K562 (cell line): ENCODE data around the gene SAP30BP. TPM values are rescaled to one million over a fixed set of nuclear protein-coding genes. Genes with fewer than 3 reads are reported as not detected.

Source experiments
- AFF1 ChIP-seq, 2 experiments: fragments of 450-650 bp; IDR thresholded peaks; 2 replicates each; pipeline ENCODE4 v1.6.1; 2018; ENCODE audit warnings: mild to moderate bottlenecking in 2 of 2, low read depth in 1 of 2; ENCODE audit not compliant: partially characterized antibody in 2 of 2
- CHCHD3 ChIP-seq: fragments of 250-450 bp; sonication (Bioruptor Pico); IDR thresholded peaks from 2 replicates; pipeline ENCODE4 v2.1.2; 2022; ENCODE audit warnings: mild to moderate bottlenecking
- GTF2B ChIP-seq: IDR thresholded peaks from 2 replicates; pipeline ENCODE4 v1.6.1; 2011; ENCODE audit not compliant: insufficient read length; ENCODE audit errors: extremely low read depth
- L3MBTL2 ChIP-seq: fragments of 450-650 bp; IDR thresholded peaks from 2 replicates; pipeline ENCODE4 v1.6.1; 2016; ENCODE audit warnings: mild to moderate bottlenecking, moderate library complexity
- MBD2 ChIP-seq: sonication (generic); IDR thresholded peaks from 2 replicates; pipeline ENCODE4 v1.6.1; 2016; ENCODE audit warnings: low read depth, borderline replicate concordance
- MCM5 ChIP-seq: fragments of 450-650 bp; IDR thresholded peaks from 2 replicates; pipeline ENCODE4 v1.6.1; 2016; ENCODE audit warnings: low read depth
- MTF1 ChIP-seq: fragments of 250-450 bp; sonication (Bioruptor Pico); IDR thresholded peaks from 2 replicates; pipeline ENCODE4 v1.9.0; 2021; ENCODE audit warnings: moderate library complexity, mild to moderate bottlenecking, inconsistent platforms, borderline replicate concordance
- POLR2AphosphoS5 ChIP-seq: IDR thresholded peaks from 2 replicates; pipeline ENCODE4 v1.6.1; 2011; ENCODE audit warnings: mild to moderate bottlenecking, low read depth, low read length, moderate library complexity; ENCODE audit not compliant: control insufficient read depth, insufficient read depth
- POLR3G ChIP-seq: IDR thresholded peaks from 2 replicates; pipeline ENCODE4 v1.6.1; 2011; ENCODE audit not compliant: insufficient read length, insufficient replicate concordance; ENCODE audit errors: extremely low read depth
- TAF9B ChIP-seq: fragments of 450-650 bp; IDR thresholded peaks from 2 replicates; pipeline ENCODE4 v1.6.1; 2018; ENCODE audit warnings: mild to moderate bottlenecking; ENCODE audit not compliant: partially characterized antibody
- ZBTB17 ChIP-seq: fragments of 450-650 bp; formaldehyde crosslinking; IDR thresholded peaks from 2 replicates; pipeline ENCODE4 v1.4.0; 2020; ENCODE audit warnings: mild to moderate bottlenecking
- ZNF212 ChIP-seq: fragments of 450-650 bp; formaldehyde crosslinking; IDR thresholded peaks from 2 replicates; pipeline ENCODE4 v1.4.0; 2020; ENCODE audit warnings: mild to moderate bottlenecking
- ZNF263 ChIP-seq: sonication (generic); formaldehyde crosslinking; IDR thresholded peaks from 2 replicates; pipeline ENCODE4 v1.8.0; 2022; ENCODE audit warnings: mild to moderate bottlenecking, missing genetic modification reagents, borderline replicate concordance
- ZZZ3 ChIP-seq: fragments of 450-650 bp; IDR thresholded peaks from 2 replicates; pipeline ENCODE4 v1.6.1; 2016; ENCODE audit warnings: antibody characterized with exemption, mild to moderate bottlenecking, moderate library complexity
- polyA plus RNA-seq, 8 experiments: library from polyadenylated mRNA; depleted of rRNA in 4 of 8; stranded (reverse) in 5 of 8; unstranded in 3 of 8; fragments of >200 nt; fragmentation: Nextera tagmentation in 2 of 8; fragmentation: Illumina TruSeq in 1 of 8; extraction: Ambion mirVana in 2 of 8; extraction: Trizol in 1 of 8; gene quantifications; 2 replicates each; pipeline versions ENCODE4 v1.2.1 to v1.2.3, GENCODE V29; 2011 to 2014; ENCODE audit warnings: inconsistent platforms in 1 of 8, missing spikeins in 1 of 8
- total RNA-seq, 7 experiments: library from RNA; depleted of rRNA in 6 of 7; stranded (reverse); fragments of >200 nt in 6 of 7; fragmentation: Illumina TruSeq in 2 of 7; extraction: Trizol in 2 of 7; gene quantifications; 2 replicates each; pipeline versions ENCODE4 v1.2.1 to v1.2.3, GENCODE V29; 2011 to 2021; ENCODE audit warnings: low replicate concordance in 1 of 7
- TF ChIP-seq, protein P1 (sequence below): IDR thresholded peaks from 2 replicates; pipeline ENCODE4 v1.6.1; 2014; ENCODE audit warnings: antibody characterized with exemption
- TF ChIP-seq, protein P2 (sequence below): sonication (generic); formaldehyde crosslinking; IDR thresholded peaks from 2 replicates; pipeline ENCODE4 v1.8.0; 2022; ENCODE audit warnings: missing genetic modification reagents, mild to moderate bottlenecking, borderline replicate concordance
- TF ChIP-seq, protein P3 (sequence below): fragments of 450-650 bp; IDR thresholded peaks from 2 replicates; pipeline ENCODE4 v1.6.1; 2014; ENCODE audit warnings: low read depth, mild to moderate bottlenecking, moderate library complexity, borderline replicate concordance

SAP30BP gene
- total and polyA plus RNA-seq, 9 of the 15 experiments (the other 6 are each of a cell fraction or from before 2014, with no cell fraction given): 45.3 to 154 (median 71.7) TPM

GRCh38 chr17:75753514-75754377 is 86.6 kb downstream of the SAP30BP start (continued):
- no peak for TF ChIP-seq AFF1 (IDR thresholded peaks at IDR 0.05; ENCODE audit: low read depth in 1 of 2, partially characterized antibody in 2 of 2)
- TF ChIP-seq ZNF263 (CRISPR knock-in tag): no peak
- TF ChIP-seq GTF2B: no peak
- TF ChIP-seq MBD2: no peak
- TF ChIP-seq MTF1 (CRISPR knock-in tag): no peak
- TF ChIP-seq ZNF212 (CRISPR knock-in tag): no peak
- TF ChIP-seq ZBTB17 (CRISPR knock-in tag): 0 out of 2 replicates have a peak, but pooled peaks have one; percentile 12
- TF ChIP-seq ZZZ3: no peak
- peak; percentile 99 for TF ChIP-seq L3MBTL2
- TF ChIP-seq TAF9B: no peak
- TF ChIP-seq, protein P1, sequence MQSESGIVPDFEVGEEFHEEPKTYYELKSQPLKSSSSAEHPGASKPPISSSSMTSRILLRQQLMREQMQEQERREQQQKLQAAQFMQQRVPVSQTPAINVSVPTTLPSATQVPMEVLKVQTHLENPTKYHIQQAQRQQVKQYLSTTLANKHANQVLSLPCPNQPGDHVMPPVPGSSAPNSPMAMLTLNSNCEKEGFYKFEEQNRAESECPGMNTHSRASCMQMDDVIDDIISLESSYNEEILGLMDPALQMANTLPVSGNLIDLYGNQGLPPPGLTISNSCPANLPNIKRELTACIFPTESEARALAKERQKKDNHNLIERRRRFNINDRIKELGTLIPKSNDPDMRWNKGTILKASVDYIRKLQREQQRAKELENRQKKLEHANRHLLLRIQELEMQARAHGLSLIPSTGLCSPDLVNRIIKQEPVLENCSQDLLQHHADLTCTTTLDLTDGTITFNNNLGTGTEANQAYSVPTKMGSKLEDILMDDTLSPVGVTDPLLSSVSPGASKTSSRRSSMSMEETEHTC: peak; percentile 82; the same call in 1 of the 2 replicates
- TF ChIP-seq POLR2AphosphoS5: peak; percentile 30; the same call in 1 of the 2 replicates
- TF ChIP-seq CHCHD3 (CRISPR knock-in tag): no peak
- TF ChIP-seq, protein P2, sequence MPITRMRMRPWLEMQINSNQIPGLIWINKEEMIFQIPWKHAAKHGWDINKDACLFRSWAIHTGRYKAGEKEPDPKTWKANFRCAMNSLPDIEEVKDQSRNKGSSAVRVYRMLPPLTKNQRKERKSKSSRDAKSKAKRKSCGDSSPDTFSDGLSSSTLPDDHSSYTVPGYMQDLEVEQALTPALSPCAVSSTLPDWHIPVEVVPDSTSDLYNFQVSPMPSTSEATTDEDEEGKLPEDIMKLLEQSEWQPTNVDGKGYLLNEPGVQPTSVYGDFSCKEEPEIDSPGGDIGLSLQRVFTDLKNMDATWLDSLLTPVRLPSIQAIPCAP (CRISPR knock-in tag): no peak
- no peak for TF ChIP-seq MCM5
- TF ChIP-seq POLR3G: no peak
- TF ChIP-seq, protein P3, sequence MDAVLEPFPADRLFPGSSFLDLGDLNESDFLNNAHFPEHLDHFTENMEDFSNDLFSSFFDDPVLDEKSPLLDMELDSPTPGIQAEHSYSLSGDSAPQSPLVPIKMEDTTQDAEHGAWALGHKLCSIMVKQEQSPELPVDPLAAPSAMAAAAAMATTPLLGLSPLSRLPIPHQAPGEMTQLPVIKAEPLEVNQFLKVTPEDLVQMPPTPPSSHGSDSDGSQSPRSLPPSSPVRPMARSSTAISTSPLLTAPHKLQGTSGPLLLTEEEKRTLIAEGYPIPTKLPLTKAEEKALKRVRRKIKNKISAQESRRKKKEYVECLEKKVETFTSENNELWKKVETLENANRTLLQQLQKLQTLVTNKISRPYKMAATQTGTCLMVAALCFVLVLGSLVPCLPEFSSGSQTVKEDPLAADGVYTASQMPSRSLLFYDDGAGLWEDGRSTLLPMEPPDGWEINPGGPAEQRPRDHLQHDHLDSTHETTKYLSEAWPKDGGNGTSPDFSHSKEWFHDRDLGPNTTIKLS: peak; percentile 72; the same call in 1 of the 2 replicates
